HepG2 (cell line): ENCODE measurements around the gene HECA. TPM values are rescaled to one million over a fixed set of nuclear protein-coding genes. Genes with fewer than 3 reads are reported as not detected.

Source experiments
- ATAC-seq: fragments of 200-7000 bp; cut with Tn5 transposase; 3 replicates; pipeline ENCODE4 v1.9.1; 2020; ENCODE audit warnings: mild to moderate bottlenecking, moderate library complexity
- BruUV-seq: library from RNA; stranded (reverse); fragments of 400-500 nt; replicated peaks from 2 replicates; lab custom pipeline; 2021; lab: Mats Ljungman, UMichigan
- CTCF ChIA-PET: fragments of 300-600 bp; formaldehyde crosslinking; extraction: SDS; loops from one replicate; lab custom pipeline; 2021; ENCODE audit warnings: low total read pairs, inconsistent platforms, low intra/inter-chr PET ratio; lab: Yijun Ruan, JAX
- POLR2A ChIA-PET: fragments of 350-600 bp; sonication (Branson Sonifier 250); formaldehyde crosslinking; loops from one replicate; lab custom pipeline; 2020; ENCODE audit warnings: antibody characterized with exemption, inconsistent platforms; lab: Yijun Ruan, JAX
- DNase-seq: peaks from one replicate; pipeline ENCODE4 v3.0.0-alpha.2; 2015; ENCODE audit warnings: low spot score
- FAIRE-seq: peaks from 3 replicates; lab custom pipeline; 2011; peaks lifted over from hg19 to GRCh38; lab: Jason Lieb, UNC
- H2AFZ ChIP-seq: one replicate; pipeline ENCODE4 v1.6.1; 2011; ENCODE audit warnings: low read length, inconsistent platforms
- H3K27ac ChIP-seq: fragments of 300-600 bp; 3 replicates; pipeline ENCODE4 v1.8.0; 2011; ENCODE audit warnings: mixed run types, mild to moderate bottlenecking, mixed read lengths, low read length, inconsistent platforms; ENCODE audit not compliant: insufficient read depth; ENCODE audit errors: extremely low read length
- H3K27me3 ChIP-seq, 2 experiments: fragments of 200-600 bp in 1 of 2; 2 replicates in 1 of 2; 3 replicates in 1 of 2; pipeline versions ENCODE4 v1.6.0 to v1.8.0; 2011; ENCODE audit warnings: low read length in 2 of 2, mild to moderate bottlenecking in 2 of 2, moderate library complexity in 2 of 2, inconsistent platforms in 1 of 2; ENCODE audit not compliant: insufficient read depth in 2 of 2, control insufficient read depth in 1 of 2
- H3K36me3 ChIP-seq, 2 experiments: fragments of 200-600 bp in 1 of 2; replicated peaks in 1 of 2; 2 replicates in 1 of 2; 3 replicates in 1 of 2; pipeline versions ENCODE4 v1.5.1 to v1.8.0; 2011; ENCODE audit warnings: low read length in 2 of 2, inconsistent platforms in 1 of 2; ENCODE audit not compliant: insufficient read depth in 2 of 2, control insufficient read depth in 1 of 2
- H3K4me1 ChIP-seq: 2 replicates; pipeline ENCODE4 v1.5.1; 2012; ENCODE audit warnings: low read length, inconsistent platforms; ENCODE audit not compliant: insufficient read depth
- H3K4me2 ChIP-seq: 2 replicates; pipeline ENCODE4 v1.6.0; 2011; ENCODE audit warnings: low read depth, low read length, inconsistent platforms
- H3K4me3 ChIP-seq, 3 experiments: fragments of 200-600 bp in 1 of 3; sonication (generic), shearing (Covaris generic) in 1 of 3; replicated peaks in 1 of 3; 2 replicates each; pipeline ENCODE4 v1.5.1; 2011 to 2016; ENCODE audit warnings: low read length in 3 of 3, inconsistent platforms in 2 of 3, low read depth in 2 of 3, mild to moderate bottlenecking in 2 of 3, control low read depth in 1 of 3, mixed read lengths in 1 of 3; ENCODE audit not compliant: insufficient read depth in 1 of 3
- H3K79me2 ChIP-seq: one replicate; pipeline ENCODE4 v1.6.1; 2011; ENCODE audit warnings: low read length, inconsistent platforms; ENCODE audit not compliant: insufficient read depth
- H3K9ac ChIP-seq: 2 replicates; pipeline ENCODE4 v1.6.0; 2011; ENCODE audit warnings: mild to moderate bottlenecking, low read depth, low read length, inconsistent platforms; ENCODE audit not compliant: insufficient read depth
- H3K9me3 ChIP-seq: 2 replicates; pipeline ENCODE4 v1.5.1; 2012; ENCODE audit warnings: mild to moderate bottlenecking, low read length
- H4K20me1 ChIP-seq: 2 replicates; pipeline ENCODE4 v1.6.0; 2011; ENCODE audit warnings: inconsistent platforms, mild to moderate bottlenecking, low read length, moderate library complexity; ENCODE audit not compliant: insufficient read depth
- AHDC1 ChIP-seq: sonication (generic); formaldehyde crosslinking; IDR thresholded peaks from 2 replicates; pipeline ENCODE4 v1.5.1; 2020; ENCODE audit warnings: mild to moderate bottlenecking, missing genetic modification reagents, borderline replicate concordance
- JUNB ChIP-seq: sonication (generic); formaldehyde crosslinking; IDR thresholded peaks from 2 replicates; pipeline ENCODE4 v1.8.0; 2022; ENCODE audit warnings: missing genetic modification reagents, mild to moderate bottlenecking, borderline replicate concordance
- PAF1 ChIP-seq: IDR thresholded peaks from 2 replicates; pipeline ENCODE4 v1.6.1; 2016; ENCODE audit warnings: missing genetic modification reagents, missing compliant biosample characterization
- PLRG1 ChIP-seq: fragments of 450-650 bp; conservative IDR thresholded peaks from 2 replicates; pipeline ENCODE4 v1.6.1; 2016
- RARG ChIP-seq: sonication (generic); formaldehyde crosslinking; IDR thresholded peaks from 2 replicates; pipeline ENCODE4 v1.4.0; 2020; ENCODE audit warnings: low read depth, mild to moderate bottlenecking, missing genetic modification reagents
- RBFOX2 ChIP-seq: fragments of 200-400 bp; formaldehyde crosslinking; IDR thresholded peaks from 2 replicates; pipeline ENCODE4 v1.6.1; 2017; ENCODE audit warnings: low read depth, mild to moderate bottlenecking, low read length
- RBM39 ChIP-seq: fragments of 200-400 bp; formaldehyde crosslinking; IDR thresholded peaks from one replicate; pipeline ENCODE4 v1.6.1; 2018; ENCODE audit warnings: antibody characterized with exemption, mild to moderate bottlenecking, low read depth, low read length; ENCODE audit not compliant: poor library complexity, severe bottlenecking
- ZBTB40 ChIP-seq, 2 experiments: fragments of 450-650 bp in 1 of 2; sonication (generic) in 1 of 2; formaldehyde crosslinking in 1 of 2; IDR thresholded peaks; 2 replicates each; pipeline versions ENCODE4 v1.6.1 to v1.8.0; 2016 to 2022; ENCODE audit warnings: antibody characterized with exemption in 1 of 2, mild to moderate bottlenecking in 1 of 2, missing genetic modification reagents in 1 of 2
- WGBS: methylation state at CpG from one replicate; pipeline ENCODE4 v1.1.6; 2017; ENCODE audit warnings: low lambda C conversion rate; 5-methylcytosine and 5-hydroxymethylcytosine counted together
- in situ Hi-C: cut with HindIII; loops from 2 replicates; pipeline ENCODE4 v1.10.0; 2017; ENCODE audit warnings: low pct_unique_long_range_greater_than_20kb; ENCODE audit not compliant: extremely low pct_ligation_motif_present
- intact Hi-C: fragments of 100-400 bp; cut with micrococcal nuclease; formaldehyde crosslinking; loops from one replicate; pipeline ENCODE4 v1.10.0; 2022; ENCODE audit not compliant: unreplicated experiment
- polyA plus RNA-seq, 8 experiments: library from polyadenylated mRNA; depleted of rRNA in 3 of 8; stranded (reverse) in 7 of 8; unstranded in 1 of 8; fragments of >200 nt; fragmentation: Illumina TruSeq in 4 of 8; extraction: Trizol in 4 of 8; gene quantifications; 2 replicates each; pipeline versions ENCODE4 v1.2.1 to v1.2.3, GENCODE V29; 2011 to 2016; ENCODE audit warnings: low read depth in 4 of 8, missing spikeins in 1 of 8, mixed read lengths in 1 of 8; ENCODE audit not compliant: insufficient read depth in 1 of 8
- total RNA-seq, 5 experiments: library from RNA; depleted of rRNA; stranded (reverse); fragments of >200 nt; fragmentation: Illumina TruSeq; extraction: Trizol; gene quantifications; 2 replicates each; pipeline ENCODE4 v1.2.3, GENCODE V29; 2016; ENCODE audit warnings: low read depth in 1 of 5

The HECA gene
- total and polyA plus RNA-seq, 2 of the 13 experiments (the other 11 are each of a cell fraction or from before 2014, with no cell fraction given): 0.18 to 0.49 TPM

- TF ChIP-seq ZBTB40 (IDR thresholded peaks at IDR 0.05) (no peak), ZBTB40 (CRISPR knock-in tag; IDR thresholded peaks at IDR 0.05) (no peak), JUNB (CRISPR knock-in tag) (no peak), PLRG1 (no peak)
These were observed 7.9 kb upstream of the HECA start (continued) for GRCh38 chr6:139126931-139127330.

- in situ Hi-C loops: no loop called here
- FAIRE-seq: no peak
- TF ChIP-seq RARG (CRISPR knock-in tag) (no peak), AHDC1 (CRISPR knock-in tag) (no peak), RBM39 (no peak), PAF1 (CRISPR knock-in tag) (no peak), RBFOX2 (no peak)
These were observed 5.6 kb upstream of the HECA start for GRCh38 chr6:139129284-139129683.

More at GRCh38 chr6:139129284-139129683, 5.6 kb upstream of the HECA start:
- Histone ChIP-seq H3K27me3 (peaks cover 0 to 20% of the 10 kb centered on the region in 2 experiments; a peak in 4 of 5 replicates), H3K79me2 (no peaks in the 10 kb centered on the region), H2AFZ (no peak overlapping the region), H3K4me1 (0 out of 2 replicates have a peak, but pooled peaks cover 8% of the 10 kb centered on the region), H3K27ac (no peak overlapping the region), H3K4me3 (no peak overlapping the region), H3K36me3 (no peaks in the 10 kb centered on the region), H3K9me3 (no peaks in the 10 kb centered on the region), H3K9ac (no peak overlapping the region), H3K4me2 (no peak overlapping the region), H4K20me1 (no peaks in the 10 kb centered on the region)
- 43% methylated on average over 1 of the region's 1 CpG for WGBS
- BruUV-seq: no TSS peak
- intact Hi-C loops: no loop called here
- ChIA-PET POLR2A (no interaction called here), CTCF (no interaction called here)
- no peak for ATAC-seq
- no peak for DNase-seq
